CD8-positive, alpha-beta memory T cell (primary cell): Measurements from ENCODE around the gene SH3TC2. TPM values are rescaled to one million over a fixed set of nuclear protein-coding genes. Genes with fewer than 3 reads are reported as not detected.

ENCODE experiments used
- CTCF ChIA-PET: fragments of 350-600 bp; sonication (Branson Sonifier 250); formaldehyde crosslinking; loops from one replicate; lab custom pipeline; 2021; ENCODE audit warnings: antibody characterized with exemption; lab: Charles Lee
- POLR2A ChIA-PET: fragments of 350-600 bp; sonication (Branson Sonifier 250); formaldehyde crosslinking; loops from one replicate; lab custom pipeline; 2021; ENCODE audit warnings: antibody characterized with exemption; lab: Charles Lee
- DNase-seq, 5 donors: peaks; one replicate each; pipeline versions ENCODE4 v3.0.0 to v3.0.0-alpha.2; 2020 to 2022; ENCODE audit warnings: mixed read lengths in 1 of 5
- H3K27ac ChIP-seq: one replicate; pipeline ENCODE4 v1.7.0; 2013; ENCODE audit warnings: low read depth, mild to moderate bottlenecking, low read length, moderate library complexity
- H3K27me3 ChIP-seq: 2 replicates; pipeline ENCODE4 v1.7.0; 2013; ENCODE audit warnings: low read length, mild to moderate bottlenecking; ENCODE audit not compliant: insufficient read depth, poor library complexity, severe bottlenecking
- H3K36me3 ChIP-seq: 2 replicates; pipeline ENCODE4 v1.7.0; 2013; ENCODE audit warnings: mild to moderate bottlenecking, low read length, moderate library complexity; ENCODE audit not compliant: insufficient read depth
- H3K4me1 ChIP-seq: 2 replicates; pipeline ENCODE4 v1.7.0; 2013; ENCODE audit warnings: mild to moderate bottlenecking, low read length, moderate library complexity; ENCODE audit not compliant: insufficient read depth
- H3K4me3 ChIP-seq: 2 replicates; pipeline ENCODE4 v1.7.0; 2013; ENCODE audit warnings: mild to moderate bottlenecking, low read length
- H3K9me3 ChIP-seq: 2 replicates; pipeline ENCODE4 v1.7.0; 2013; ENCODE audit warnings: mild to moderate bottlenecking, low read length
- H3K27ac Mint-ChIP-seq, 8 donors: one replicate each; pipeline ENCODE4 v1.8.0; 2020 to 2021; ENCODE audit warnings: mixed read lengths in 8 of 8, mild to moderate bottlenecking in 6 of 8, inconsistent platforms in 3 of 8, moderate library complexity in 3 of 8
- H3K27me3 Mint-ChIP-seq, 2 donors: one replicate each; pipeline ENCODE4 v1.8.0; 2020 to 2021; ENCODE audit warnings: mixed read lengths in 2 of 2, mild to moderate bottlenecking in 1 of 2, moderate library complexity in 1 of 2
- H3K36me3 Mint-ChIP-seq, 3 donors: one replicate each; pipeline ENCODE4 v1.8.0; 2020 to 2021; ENCODE audit warnings: mixed read lengths in 3 of 3, inconsistent platforms in 1 of 3, mild to moderate bottlenecking in 1 of 3
- H3K4me1 Mint-ChIP-seq, 3 donors: one replicate each; pipeline ENCODE4 v1.8.0; 2020 to 2021; ENCODE audit warnings: mixed read lengths in 3 of 3, inconsistent platforms in 1 of 3, mild to moderate bottlenecking in 1 of 3
- H3K4me3 Mint-ChIP-seq, 7 donors: one replicate each; pipeline ENCODE4 v1.8.0; 2020 to 2021; ENCODE audit warnings: mixed read lengths in 7 of 7, mild to moderate bottlenecking in 6 of 7, moderate library complexity in 4 of 7, inconsistent platforms in 2 of 7
- H3K9me3 Mint-ChIP-seq, 5 donors: one replicate each; pipeline ENCODE4 v1.8.0; 2020 to 2022; ENCODE audit warnings: mixed read lengths in 5 of 5, mild to moderate bottlenecking in 3 of 5, moderate library complexity in 2 of 5, inconsistent platforms in 1 of 5
- polyA plus RNA-seq: library from polyadenylated mRNA; unstranded; fragments of 300-500 nt; fragmentation: Illumina TruSeq; gene quantifications from one replicate; pipeline ENCODE4 v1.2.3, GENCODE V29; 2021
- total RNA-seq, 2 experiments: library from RNA; stranded (reverse); gene quantifications; one replicate each; pipeline ENCODE4 v1.2.3, GENCODE V29; 2021

The SH3TC2 gene
- total and polyA plus RNA-seq, 3 experiments from 2014 or later: not detected

DNA sequence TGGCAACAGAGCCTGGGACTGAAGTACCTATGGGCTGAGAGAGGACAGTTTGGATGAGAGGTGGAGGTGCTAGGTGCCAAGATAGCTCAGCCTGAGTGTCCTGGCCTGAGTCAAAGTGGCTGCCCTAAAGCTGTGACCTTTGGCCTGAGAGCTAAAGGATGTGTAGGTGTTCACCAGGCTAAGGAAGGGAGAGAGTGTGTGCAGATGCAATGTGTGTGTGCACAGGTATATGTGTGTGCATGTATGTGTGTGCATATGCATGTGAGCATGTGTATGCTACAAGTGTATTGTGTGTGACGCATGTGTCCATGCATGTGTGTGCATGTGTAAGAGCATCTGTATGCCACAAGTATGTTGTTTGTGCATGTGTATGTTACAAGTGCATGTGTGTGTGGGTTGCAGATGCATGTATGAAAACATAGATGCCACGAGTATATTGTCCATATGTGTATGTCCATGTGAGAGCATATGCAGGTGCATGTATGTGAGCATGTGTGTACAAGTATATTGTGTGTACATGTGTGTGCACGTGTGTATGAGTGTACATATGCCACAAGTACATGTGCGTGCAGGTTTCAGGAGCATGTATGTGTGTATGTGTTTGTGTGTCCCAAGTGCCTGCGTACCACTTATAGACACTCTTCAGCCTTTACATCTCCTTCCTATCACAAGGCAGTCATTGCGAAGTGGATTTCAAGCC lies 102.6 kb downstream of the SH3TC2 start:
- Histone ChIP-seq H3K4me1 (no peaks in the 10 kb centered on the region), H3K27me3 (no peaks in the 10 kb centered on the region), H3K27ac (no peak overlapping the region), H3K9me3 (no peaks in the 10 kb centered on the region), H3K36me3 (no peaks in the 10 kb centered on the region), H3K4me3 (no peak overlapping the region)
- CTCF ChIA-PET: interaction anchor here (0.9 to 5.8 kb wide), 5 partner anchors 20 to 226 kb away, joined by 3 to 71 read pairs (median 7); no protein-coding TSS in a partner anchor
- H3K4me1 Mint-ChIP-seq: peaks cover 9 to 15% (median 13%) of the 10 kb centered on the region in 3 donors
- peak overlapping the region in 2 of 8 donors; percentile 9 to 19 for H3K27ac Mint-ChIP-seq
- no peaks in the 10 kb centered on the region for H3K9me3 Mint-ChIP-seq
- no peak overlapping the region for H3K4me3 Mint-ChIP-seq
- no peaks in the 10 kb centered on the region for H3K36me3 Mint-ChIP-seq
- DNase-seq: no peak
- POLR2A ChIA-PET: no interaction called here
- no peaks in the 10 kb centered on the region for H3K27me3 Mint-ChIP-seq

DNA sequence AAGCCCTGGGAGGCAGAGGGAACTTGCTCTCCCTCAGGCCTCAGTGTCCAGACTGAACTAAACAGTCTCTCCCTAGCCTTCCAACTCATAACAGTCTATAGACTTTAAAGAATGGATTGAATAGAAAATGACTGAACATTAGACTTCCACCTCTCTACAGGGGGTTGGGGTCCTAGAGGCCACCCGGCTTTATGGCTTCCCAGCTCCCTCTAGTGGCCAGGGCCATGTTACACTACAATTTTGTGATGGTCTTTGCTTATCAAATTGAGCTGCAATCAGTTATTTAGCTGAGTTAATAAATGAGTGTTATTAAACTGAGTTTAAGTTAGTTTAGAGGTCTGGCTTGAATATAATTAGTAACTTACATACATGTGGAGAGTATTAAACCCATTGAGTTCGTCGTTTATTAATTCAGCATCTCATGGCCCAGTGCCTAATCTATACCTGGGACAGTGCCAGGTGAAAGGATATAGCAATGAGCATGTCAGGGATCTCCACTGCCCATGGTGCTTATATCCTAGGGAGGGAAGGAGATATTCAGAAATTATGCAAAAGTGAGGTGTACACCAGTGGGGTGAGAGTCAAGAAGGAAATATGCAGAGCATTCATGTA lies 105.2 kb downstream of the SH3TC2 start:
- Mint-ChIP-seq H3K27ac (peak overlapping the region in 3 of 8 donors; percentile 30 to 85 (median 52)), H3K36me3 (peaks cover 0 to 1% (median 0%) of the 10 kb centered on the region in 3 donors), H3K4me1 (peaks cover 5 to 9% (median 8%) of the 10 kb centered on the region in 3 donors), H3K9me3 (no peaks in the 10 kb centered on the region), H3K27me3 (no peaks in the 10 kb centered on the region), H3K4me3 (no peak overlapping the region)
- no peak overlapping the region for H3K27ac ChIP-seq
- no peaks in the 10 kb centered on the region for H3K9me3 ChIP-seq
- H3K4me1 ChIP-seq: no peaks in the 10 kb centered on the region
- H3K36me3 ChIP-seq: no peaks in the 10 kb centered on the region
- CTCF ChIA-PET: interaction anchor here (0.5 to 5.8 kb wide), 43 partner anchors 10 to 223 kb away, joined by 3 to 71 read pairs (median 4); partner anchors contain the start of gene ADRB2
- no peak overlapping the region for H3K4me3 ChIP-seq
- POLR2A ChIA-PET: interaction anchor here (0.7 to 1.1 kb wide), 3 partner anchors 104 to 131 kb away, joined by 3 read pairs; partner anchors contain the start of gene ADRB2
- DNase-seq: peak; percentile 32 to 66 (median 46)
- no peaks in the 10 kb centered on the region for H3K27me3 ChIP-seq

DNA sequence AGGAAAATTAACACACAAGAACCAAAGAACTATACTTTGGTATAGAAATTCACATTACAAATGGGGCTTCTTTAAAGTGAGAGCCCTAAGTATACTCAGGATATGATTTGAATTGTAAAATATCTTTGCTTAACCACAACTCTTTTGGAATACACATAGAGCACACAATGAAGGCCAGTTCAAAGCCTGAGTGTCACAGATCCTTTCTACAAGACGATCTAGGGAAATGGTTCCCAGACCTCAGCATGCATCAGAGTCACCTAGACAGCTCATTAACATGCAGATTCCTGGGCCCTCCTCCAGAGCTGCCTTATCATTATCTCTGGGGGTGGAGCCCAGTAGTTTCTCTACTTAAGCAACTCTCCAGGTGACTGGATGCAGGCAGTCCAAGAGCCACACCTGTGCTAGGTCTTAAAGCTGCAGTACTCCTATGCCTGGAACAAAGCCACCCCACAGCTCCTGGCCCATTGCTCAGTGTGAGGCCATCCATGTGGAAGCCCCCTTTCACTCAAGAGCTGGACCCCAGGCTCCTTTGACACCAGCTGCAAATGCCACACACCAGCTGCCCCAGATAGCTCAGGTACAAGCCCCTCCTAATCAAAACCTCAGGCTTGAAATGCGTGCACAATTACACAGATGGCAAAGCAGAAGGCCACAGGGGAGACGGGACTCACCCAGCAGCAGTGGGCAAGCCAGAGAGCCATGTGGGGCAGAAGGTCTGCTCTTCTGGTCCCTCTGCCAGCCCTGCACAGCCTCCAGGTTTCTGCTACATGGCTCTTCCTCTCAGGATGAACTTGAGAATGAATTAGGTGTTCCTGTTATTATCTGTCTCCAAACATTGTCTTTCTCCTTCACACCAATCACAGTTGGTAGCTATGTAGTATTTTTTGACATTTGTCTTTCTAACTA lies 106.1 kb downstream of the SH3TC2 start:
- Mint-ChIP-seq H3K27me3 (peaks cover 0 to 2% of the 10 kb centered on the region in 2 donors), H3K4me1 (peaks cover 5 to 9% (median 8%) of the 10 kb centered on the region in 3 donors), H3K27ac (peak overlapping the region in 2 of 8 donors; percentile 7 to 42), H3K9me3 (no peaks in the 10 kb centered on the region), H3K36me3 (peaks cover 0 to 1% (median 0%) of the 10 kb centered on the region in 3 donors), H3K4me3 (no peak overlapping the region)
- Histone ChIP-seq H3K27ac (no peak overlapping the region), H3K36me3 (no peaks in the 10 kb centered on the region), H3K27me3 (no peaks in the 10 kb centered on the region), H3K4me1 (no peaks in the 10 kb centered on the region), H3K4me3 (no peak overlapping the region), H3K9me3 (no peaks in the 10 kb centered on the region)
- no peak for DNase-seq
- ChIA-PET CTCF (interaction anchor here (0.8 to 5.8 kb wide), 25 partner anchors 11 to 222 kb away, joined by 3 to 71 read pairs (median 6); partner anchors contain the start of gene ADRB2), POLR2A (interaction anchor here (0.7 to 1.1 kb wide), 2 partner anchors 103 to 130 kb away, joined by 3 read pairs; partner anchors contain the start of gene ADRB2)

Other genes with a start within 250 kb of the SH3TC2 start
- 1 to 10 TPM; 1.6 to 2.1 TPM for gene ADRB2, start 236.5 kb downstream of the SH3TC2 start, total RNA-seq
- 25.7 TPM for gene ADRB2, start 236.5 kb downstream of the SH3TC2 start, polyA plus RNA-seq
- under 1 TPM in 1 of 2 experiments, not detected in 1; 0.09 TPM for gene ABLIM3, start 78.4 kb upstream of the SH3TC2 start, total RNA-seq
- not detected for gene ABLIM3, start 78.4 kb upstream of the SH3TC2 start, polyA plus RNA-seq
- gene AFAP1L1, start 208.8 kb upstream of the SH3TC2 start, total RNA-seq: under 1 TPM in 1 of 2 experiments, not detected in 1; 0.18 TPM
- not detected for gene AFAP1L1, start 208.8 kb upstream of the SH3TC2 start, polyA plus RNA-seq